ENCODE results near the gene GOSR1. TPM values are rescaled to one million over a fixed set of nuclear protein-coding genes. Genes with fewer than 3 reads are reported as not detected.
"Not testable (repeated sequence)": the region's sequence is repeated elsewhere in the genome, so short reads cannot be mapped to it uniquely, and the experiment has no call there.

GOSR1 gene
- total RNA-seq, 2 experiments from 2014 or later: 33.9 to 37.3 TPM

DNA sequence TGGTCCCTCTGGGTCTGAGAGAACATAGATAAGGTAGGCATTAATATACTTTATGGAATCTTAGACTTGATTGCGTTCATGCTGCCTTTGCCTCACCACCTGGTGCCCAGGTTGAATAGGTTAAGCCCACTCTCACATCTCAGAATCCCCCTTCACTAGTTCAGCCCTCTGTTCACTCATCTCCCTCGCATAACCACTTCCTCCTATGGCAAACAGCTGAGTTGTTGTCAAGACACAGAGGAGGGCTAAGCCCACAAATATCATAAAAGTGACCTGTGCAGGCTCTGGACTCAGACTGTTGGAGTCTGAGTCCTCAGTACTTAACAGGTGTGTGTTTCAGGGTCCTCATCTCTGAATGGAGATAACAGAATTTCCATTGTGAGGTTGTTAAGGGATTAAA is 55.7 kb downstream of the GOSR1 start:
- H3K27ac Mint-ChIP-seq: no peak overlapping the region
- CTCF ChIA-PET: no interaction called here

DNA sequence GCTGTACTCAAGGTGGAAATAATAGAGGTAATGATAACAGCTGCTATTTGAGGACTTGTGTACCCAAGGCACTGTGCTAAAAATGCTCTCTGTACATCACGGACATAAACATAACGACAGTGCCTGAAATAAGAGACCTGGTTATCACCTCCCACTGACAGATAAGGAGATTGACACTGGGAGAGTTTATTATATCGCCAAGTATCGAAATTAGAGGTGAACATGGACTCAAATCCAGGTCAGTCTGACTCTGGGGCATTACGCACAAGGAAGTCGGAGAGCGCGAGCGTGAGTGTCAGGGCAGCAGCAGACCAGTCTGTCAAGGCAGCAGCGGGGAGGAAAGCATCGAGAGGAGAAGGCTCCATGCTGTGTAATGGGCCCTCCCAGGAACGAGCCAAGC is 57.1 kb downstream of the GOSR1 start:
- Mint-ChIP-seq H3K27me3 (ENCODE audit: low read depth) (no peaks in the 10 kb centered on the region), H3K27ac (no peak overlapping the region), H3K4me1 (ENCODE audit: low read depth) (no peaks in the 10 kb centered on the region), H3K36me3 (ENCODE audit: low read depth) (no peaks in the 10 kb centered on the region), H3K9me3 (no peaks in the 10 kb centered on the region), H3K4me3 (no peak overlapping the region)
- intact Hi-C loops (cut with micrococcal nuclease): no loop called here
- DNase-seq: no peak
- CTCF ChIA-PET: interaction anchor here (0.7 kb wide), 1 partner anchor 8 kb away, joined by 3 read pairs; no protein-coding TSS in a partner anchor

More for the DNA sequence above, 55.7 kb downstream of the GOSR1 start:
- Mint-ChIP-seq H3K36me3 (ENCODE audit: low read depth) (no peaks in the 10 kb centered on the region), H3K4me1 (ENCODE audit: low read depth) (no peaks in the 10 kb centered on the region), H3K4me3 (no peak overlapping the region), H3K27me3 (ENCODE audit: low read depth) (no peaks in the 10 kb centered on the region), H3K9me3 (no peaks in the 10 kb centered on the region)
- intact Hi-C loops (cut with micrococcal nuclease): no loop called here
- DNase-seq: no peak

DNA sequence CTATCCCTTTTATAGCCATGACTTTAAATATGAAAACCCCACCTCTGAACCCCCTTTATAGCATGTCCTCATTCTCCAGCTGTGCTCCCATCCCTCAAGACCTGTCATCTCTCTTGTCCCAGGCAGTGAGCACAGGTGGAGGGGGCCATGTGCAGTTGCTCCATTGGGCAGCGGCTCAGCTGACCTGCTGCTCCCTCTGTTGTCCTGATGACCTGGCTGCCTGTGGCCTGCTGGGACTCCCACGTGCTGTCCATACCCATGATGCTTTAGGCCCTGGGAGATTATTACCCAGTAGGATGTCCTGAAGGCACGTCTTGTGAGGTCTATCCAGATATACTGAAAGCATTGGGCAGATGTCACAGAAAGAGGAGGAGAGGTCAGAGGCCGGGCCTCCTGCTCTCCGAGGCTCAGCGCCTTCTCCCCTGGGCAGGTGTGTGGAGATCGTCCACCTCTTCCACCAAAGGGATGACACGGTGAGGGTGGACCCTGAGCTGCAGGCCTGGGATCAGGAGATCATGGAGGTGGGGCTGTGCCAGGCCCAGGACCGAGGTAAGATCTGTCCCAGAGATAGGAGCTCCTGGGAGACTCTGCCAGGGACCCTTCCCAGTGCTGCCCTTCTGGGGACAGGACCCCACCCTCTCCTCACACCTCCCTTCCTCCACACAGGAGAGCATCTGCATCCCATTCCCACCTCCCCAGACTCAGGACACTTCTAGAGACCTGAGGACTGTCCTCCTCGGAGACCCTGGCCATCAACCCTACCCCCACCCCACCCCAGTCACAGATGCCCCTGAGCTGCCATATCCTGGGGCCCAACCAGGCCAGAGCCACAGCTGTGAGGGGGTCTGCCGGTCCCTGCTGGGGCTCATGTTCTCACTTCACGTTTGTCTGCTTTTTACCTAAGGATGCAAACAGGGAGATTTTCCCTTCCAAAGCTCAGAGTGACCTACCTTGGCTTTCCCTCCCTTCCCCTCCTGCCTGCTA is 58.0 kb downstream of the GOSR1 start:
- no peaks in the 10 kb centered on the region for H3K36me3 Mint-ChIP-seq (ENCODE audit: low read depth)
- no peak for DNase-seq
- intact Hi-C loops (cut with micrococcal nuclease): no loop called here
- H3K27me3 Mint-ChIP-seq (ENCODE audit: low read depth): no peaks in the 10 kb centered on the region
- CTCF ChIA-PET: interaction anchor here (0.6 to 1.2 kb wide), 2 partner anchors 54 to 199 kb away, joined by 3 to 4 read pairs; no protein-coding TSS in a partner anchor
- H3K27ac Mint-ChIP-seq: no peak overlapping the region
- no peak overlapping the region for H3K4me3 Mint-ChIP-seq
- no peaks in the 10 kb centered on the region for H3K4me1 Mint-ChIP-seq (ENCODE audit: low read depth)
- H3K9me3 Mint-ChIP-seq: no peaks in the 10 kb centered on the region

DNA sequence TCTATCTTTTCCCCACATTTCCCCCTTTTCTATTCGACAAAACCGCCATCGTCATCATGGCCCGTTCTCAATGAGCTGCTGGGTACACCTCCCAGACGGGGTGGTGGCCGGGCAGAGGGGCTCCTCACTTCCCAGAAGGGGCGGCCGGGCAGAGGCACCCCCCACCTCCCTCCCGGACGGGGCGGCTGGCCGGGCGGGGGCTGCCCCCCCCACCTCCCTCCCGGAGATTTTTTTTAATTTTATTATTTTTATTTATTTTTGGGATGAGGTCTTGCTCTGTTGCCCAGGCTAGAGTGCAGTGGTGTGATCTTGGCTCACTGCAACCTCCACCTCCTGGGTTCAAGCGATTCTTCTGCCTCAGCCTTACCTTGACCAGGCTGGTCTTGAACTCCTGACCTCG is 59.6 kb downstream of the GOSR1 start:
- H3K36me3 Mint-ChIP-seq (ENCODE audit: low read depth); intact Hi-C loops (cut with micrococcal nuclease); H3K4me1 Mint-ChIP-seq (ENCODE audit: low read depth); CTCF ChIA-PET; H3K27me3 Mint-ChIP-seq (ENCODE audit: low read depth); DNase-seq; H3K4me3 Mint-ChIP-seq; H3K9me3 Mint-ChIP-seq; H3K27ac Mint-ChIP-seq: not testable (repeated sequence)

DNA sequence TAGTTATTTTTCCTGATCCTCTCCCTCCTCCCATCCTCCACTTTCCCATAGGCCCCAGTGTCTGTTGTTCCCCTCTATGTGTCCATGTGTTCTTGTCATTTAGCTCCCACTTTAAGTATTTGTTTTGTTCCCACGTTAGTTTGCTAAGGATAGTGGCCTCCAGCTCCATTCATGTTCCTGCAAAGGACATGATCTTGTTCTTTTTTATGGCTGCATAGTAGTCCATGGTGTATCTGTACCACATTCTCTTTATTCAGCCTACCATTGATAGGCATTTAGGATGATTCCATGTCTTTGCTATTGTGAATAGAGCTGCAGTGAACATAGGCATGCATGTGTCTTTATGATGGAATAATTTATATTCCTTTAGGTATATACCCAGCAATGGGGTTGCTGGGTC is 60.5 kb downstream of the GOSR1 start:
- H3K27ac Mint-ChIP-seq; CTCF ChIA-PET; H3K4me3 Mint-ChIP-seq; intact Hi-C loops (cut with micrococcal nuclease); H3K9me3 Mint-ChIP-seq; H3K36me3 Mint-ChIP-seq (ENCODE audit: low read depth); DNase-seq; H3K27me3 Mint-ChIP-seq (ENCODE audit: low read depth); H3K4me1 Mint-ChIP-seq (ENCODE audit: low read depth): not testable (repeated sequence)

DNA sequence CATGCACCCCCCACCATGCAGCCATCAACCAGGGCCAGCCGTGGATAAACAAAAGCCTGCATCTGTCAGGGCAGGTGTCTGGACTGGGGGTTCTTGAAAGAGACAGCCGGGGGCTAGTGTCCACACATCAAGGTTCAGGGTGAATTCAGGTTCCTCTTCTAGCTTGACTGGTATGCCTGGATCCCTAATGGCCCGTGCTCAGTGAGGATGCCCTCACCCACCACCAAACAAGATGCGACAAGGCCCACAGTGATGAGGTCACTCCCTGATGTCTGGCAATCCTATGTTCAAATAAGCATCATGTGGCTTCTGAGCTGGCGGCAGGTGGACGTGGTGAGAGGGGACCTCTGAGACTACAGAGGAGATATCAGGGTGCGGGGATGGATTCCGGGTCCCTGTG is 64.6 kb downstream of the GOSR1 start:
- CTCF ChIA-PET: no interaction called here
- Mint-ChIP-seq H3K27me3 (ENCODE audit: low read depth) (no peaks in the 10 kb centered on the region), H3K36me3 (ENCODE audit: low read depth) (no peaks in the 10 kb centered on the region), H3K9me3 (no peaks in the 10 kb centered on the region), H3K4me1 (ENCODE audit: low read depth) (no peaks in the 10 kb centered on the region), H3K4me3 (no peak overlapping the region), H3K27ac (no peak overlapping the region)
- intact Hi-C loops (cut with micrococcal nuclease): no loop called here
- DNase-seq: no peak

DNA sequence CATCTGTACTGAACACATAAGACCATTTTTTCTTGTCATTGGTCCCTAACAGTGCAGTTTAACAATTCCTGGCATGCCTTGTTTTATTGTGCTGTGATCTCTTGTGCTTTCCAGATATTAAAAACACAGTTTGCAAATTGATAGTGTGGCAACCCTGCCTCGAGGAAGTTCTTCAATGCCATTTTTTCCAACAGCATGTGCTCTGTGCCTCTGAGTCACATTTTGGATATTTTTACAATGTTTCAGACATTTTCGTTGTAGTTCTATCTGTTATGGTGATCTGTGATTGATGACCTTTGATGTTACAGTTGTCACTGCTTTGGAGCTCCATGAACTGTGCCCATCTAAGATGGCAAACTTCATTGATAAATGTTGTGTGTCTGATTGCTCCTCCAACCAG is 66.2 kb downstream of the GOSR1 start:
- no peaks in the 10 kb centered on the region for H3K9me3 Mint-ChIP-seq
- no peak overlapping the region for H3K4me3 Mint-ChIP-seq
- intact Hi-C loops (cut with micrococcal nuclease): no loop called here
- no peaks in the 10 kb centered on the region for H3K4me1 Mint-ChIP-seq (ENCODE audit: low read depth)
- DNase-seq: no peak
- CTCF ChIA-PET: interaction anchor here (1.6 kb wide), 1 partner anchor 66 kb away, joined by 4 read pairs; the partner anchor contains the start of gene GOSR1
- no peak overlapping the region for H3K27ac Mint-ChIP-seq
- no peaks in the 10 kb centered on the region for H3K27me3 Mint-ChIP-seq (ENCODE audit: low read depth)
- no peaks in the 10 kb centered on the region for H3K36me3 Mint-ChIP-seq (ENCODE audit: low read depth)

DNA sequence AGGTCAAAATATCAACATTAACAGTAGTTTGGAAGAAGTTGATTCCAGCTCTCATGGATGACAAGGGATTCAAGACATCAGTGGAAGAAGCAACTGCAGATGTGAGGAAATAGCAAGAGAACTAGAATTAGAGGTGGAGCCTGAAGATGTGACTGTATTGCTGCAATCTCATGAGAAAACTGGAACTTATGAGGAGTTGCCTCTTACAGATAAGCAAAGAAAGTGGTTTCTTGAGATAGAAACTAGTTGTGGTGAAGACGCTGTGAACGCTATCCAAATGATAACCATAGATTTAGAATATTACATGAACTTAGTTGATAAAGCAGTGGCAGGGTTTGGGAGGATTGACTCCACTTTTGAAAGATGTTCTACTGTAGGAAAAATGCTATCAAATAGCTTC is 67.8 kb downstream of the GOSR1 start:
- Mint-ChIP-seq H3K27me3 (ENCODE audit: low read depth) (no peaks in the 10 kb centered on the region), H3K9me3 (no peaks in the 10 kb centered on the region), H3K4me3 (no peak overlapping the region), H3K36me3 (ENCODE audit: low read depth) (no peaks in the 10 kb centered on the region), H3K27ac (no peak overlapping the region), H3K4me1 (ENCODE audit: low read depth) (no peaks in the 10 kb centered on the region)
- intact Hi-C loops (cut with micrococcal nuclease): no loop called here
- CTCF ChIA-PET: interaction anchor here (1.6 kb wide), 1 partner anchor 68 kb away, joined by 4 read pairs; the partner anchor contains the start of gene GOSR1
- DNase-seq: no peak

DNA sequence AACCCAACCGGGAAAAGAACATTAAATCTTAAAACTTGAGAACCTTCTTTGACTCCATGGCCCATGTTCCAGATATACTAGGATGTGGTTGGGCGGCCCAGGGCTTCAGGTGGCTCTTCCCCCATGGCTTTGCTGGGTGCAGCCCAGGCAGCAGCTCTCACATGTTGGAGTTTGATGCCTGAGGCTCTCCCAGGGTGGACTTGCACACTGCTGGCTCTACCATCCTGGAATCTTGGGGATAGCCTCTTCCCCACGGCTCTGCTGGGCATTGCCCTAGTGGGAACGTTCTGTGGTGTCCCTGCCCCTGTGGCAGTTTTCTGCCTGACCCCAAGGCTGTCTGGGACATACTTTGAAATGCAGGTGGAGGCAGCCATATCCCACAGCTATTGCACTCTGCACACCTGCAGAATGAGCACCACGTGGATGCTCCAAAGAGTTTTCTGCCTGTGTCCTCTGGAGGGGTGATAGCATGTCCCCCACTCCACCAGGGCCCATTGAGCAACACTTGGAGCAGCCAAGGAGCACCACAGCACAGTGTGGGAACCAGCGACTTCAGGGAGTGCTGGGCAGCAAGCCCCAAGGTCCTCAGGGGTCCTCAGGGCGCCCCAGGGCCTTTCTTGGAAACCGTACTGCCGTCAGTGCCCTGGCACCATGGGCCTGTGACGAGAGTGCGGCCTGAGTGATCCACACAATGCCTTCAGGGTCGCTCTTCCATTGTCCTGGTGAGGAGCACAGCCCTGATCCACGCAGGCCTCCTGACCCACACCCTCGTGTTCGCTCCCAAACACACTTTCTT is 70.8 kb downstream of the GOSR1 start:
- no peak for DNase-seq
- CTCF ChIA-PET: no interaction called here
- H3K4me1 Mint-ChIP-seq (ENCODE audit: low read depth): no peaks in the 10 kb centered on the region
- no peaks in the 10 kb centered on the region for H3K36me3 Mint-ChIP-seq (ENCODE audit: low read depth)
- intact Hi-C loops (cut with micrococcal nuclease): no loop called here
- H3K27ac Mint-ChIP-seq: no peak overlapping the region
- no peak overlapping the region for H3K4me3 Mint-ChIP-seq
- no peaks in the 10 kb centered on the region for H3K27me3 Mint-ChIP-seq (ENCODE audit: low read depth)
- H3K9me3 Mint-ChIP-seq: no peaks in the 10 kb centered on the region

DNA sequence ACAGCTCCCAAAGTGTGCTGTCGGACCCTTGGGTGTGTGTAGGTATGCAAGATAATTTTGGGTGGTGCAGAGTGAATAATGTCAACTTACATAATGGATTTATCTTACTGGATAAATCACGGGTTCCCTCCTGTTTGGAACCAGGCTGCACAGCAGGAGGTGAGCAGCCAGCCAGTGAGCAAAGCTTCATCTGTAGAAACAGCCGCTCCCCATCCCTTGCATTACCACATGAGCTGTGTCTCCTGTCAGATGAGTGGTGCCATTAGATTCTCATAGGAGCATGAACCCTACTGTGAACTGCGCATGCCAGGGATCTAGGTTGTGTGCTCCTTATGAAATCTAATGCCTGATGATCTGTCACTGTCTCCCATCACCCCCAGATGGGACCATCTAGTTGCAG is 72.0 kb downstream of the GOSR1 start:
- intact Hi-C loops (cut with micrococcal nuclease); H3K27me3 Mint-ChIP-seq (ENCODE audit: low read depth); H3K9me3 Mint-ChIP-seq; H3K36me3 Mint-ChIP-seq (ENCODE audit: low read depth); H3K4me3 Mint-ChIP-seq; H3K4me1 Mint-ChIP-seq (ENCODE audit: low read depth); CTCF ChIA-PET; H3K27ac Mint-ChIP-seq; DNase-seq: not testable (repeated sequence)

DNA sequence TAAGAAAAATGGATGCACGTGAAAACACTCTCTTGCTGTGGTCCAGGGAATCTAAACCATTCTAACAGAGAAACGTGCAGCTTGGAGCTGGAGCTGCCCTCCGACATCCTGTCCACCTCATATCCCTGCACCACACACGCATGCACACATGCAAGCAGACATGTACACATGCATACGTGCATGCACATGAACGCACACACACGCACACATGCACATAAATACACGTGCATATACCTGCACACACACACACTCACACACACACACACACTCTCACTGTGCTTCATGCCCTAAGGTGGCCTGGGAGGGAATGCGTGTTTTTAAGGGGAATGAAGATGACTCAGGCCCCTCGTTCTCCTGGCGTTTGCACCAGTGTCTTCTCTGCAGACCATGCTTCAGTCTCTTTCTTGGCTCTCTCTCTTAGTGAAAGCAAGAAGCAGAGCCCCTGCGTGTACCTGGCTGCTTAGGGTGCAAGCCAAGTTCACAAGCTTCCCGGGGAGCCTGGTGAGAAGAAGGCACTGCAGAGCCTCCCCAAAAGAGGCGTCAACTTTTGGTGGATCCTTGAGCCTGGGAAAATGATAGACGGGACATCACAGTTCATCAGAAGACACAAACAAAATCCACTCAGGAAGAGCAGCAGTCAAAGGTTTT is 72.8 kb downstream of the GOSR1 start:
- no peak for DNase-seq
- no peaks in the 10 kb centered on the region for H3K36me3 Mint-ChIP-seq (ENCODE audit: low read depth)
- no peak overlapping the region for H3K27ac Mint-ChIP-seq
- no peaks in the 10 kb centered on the region for H3K27me3 Mint-ChIP-seq (ENCODE audit: low read depth)
- no peaks in the 10 kb centered on the region for H3K4me1 Mint-ChIP-seq (ENCODE audit: low read depth)
- CTCF ChIA-PET: no interaction called here
- intact Hi-C loops (cut with micrococcal nuclease): no loop called here
- no peak overlapping the region for H3K4me3 Mint-ChIP-seq
- no peaks in the 10 kb centered on the region for H3K9me3 Mint-ChIP-seq

DNA sequence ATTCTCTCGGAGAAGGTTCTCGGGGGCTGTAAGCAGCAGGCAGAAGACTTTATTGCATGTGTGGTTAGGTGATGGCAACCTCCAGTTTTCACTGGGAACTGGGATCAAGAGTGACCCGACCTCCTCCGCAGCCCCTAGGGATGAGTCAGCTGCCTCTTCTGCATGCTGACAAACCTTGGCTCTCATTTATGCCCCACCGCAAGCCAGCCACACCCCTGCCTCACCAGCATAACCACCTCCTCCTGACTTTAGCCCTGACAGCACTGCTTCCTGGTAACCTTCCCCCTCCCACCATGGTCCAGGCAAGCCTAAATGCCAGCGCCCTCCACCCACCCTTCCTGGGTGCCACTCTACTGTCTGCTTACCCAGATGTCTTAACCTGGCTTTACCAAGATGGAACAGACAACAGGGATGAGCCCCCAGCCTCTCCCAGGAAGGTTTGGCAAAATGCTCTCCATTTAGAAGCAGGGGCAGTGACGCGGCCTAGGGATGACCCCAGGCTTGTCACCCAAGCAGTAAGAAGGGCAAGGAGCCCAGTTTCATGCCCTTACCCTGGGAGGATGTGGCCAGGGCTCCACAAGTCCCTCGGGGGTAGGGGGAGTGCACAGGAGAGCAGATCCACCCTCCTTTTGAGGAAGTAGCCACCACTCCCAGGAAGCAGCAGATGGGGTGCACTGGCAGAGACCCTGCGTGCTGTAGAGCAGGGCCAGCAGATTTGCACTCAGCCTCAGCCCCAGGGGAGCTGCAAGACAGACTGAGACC is 73.5 kb downstream of the GOSR1 start:
- Mint-ChIP-seq H3K4me1 (ENCODE audit: low read depth) (no peaks in the 10 kb centered on the region), H3K9me3 (no peaks in the 10 kb centered on the region)

More for the DNA sequence above, 73.5 kb downstream of the GOSR1 start:
- CTCF ChIA-PET: no interaction called here
- intact Hi-C loops (cut with micrococcal nuclease): no loop called here
- no peak for DNase-seq
- Mint-ChIP-seq H3K27me3 (ENCODE audit: low read depth) (no peaks in the 10 kb centered on the region), H3K27ac (no peak overlapping the region), H3K36me3 (ENCODE audit: low read depth) (no peaks in the 10 kb centered on the region), H3K4me3 (no peak overlapping the region)

Measured in activated naive CD4-positive, alpha-beta T cell treated with anti-CD3 and anti-CD28 coated beads for 36 hours (primary cell).